Muscle of leg (tissue), 11 donors: ENCODE data around the gene TOM1L1. TPM values are rescaled to one million over a fixed set of nuclear protein-coding genes. Genes with fewer than 3 reads are reported as not detected.
"Not testable (repeated sequence)": the region's sequence is repeated elsewhere in the genome, so short reads cannot be mapped to it uniquely, and the experiment has no call there.

ENCODE experiments used
- DNase-seq: peaks from one replicate; pipeline ENCODE4 v3.0.0; 2013
- H3K27ac ChIP-seq: one replicate; pipeline ENCODE4 v1.5.1; 2013; ENCODE audit warnings: mild to moderate bottlenecking, low read length, control low read depth
- H3K27me3 ChIP-seq: one replicate; pipeline ENCODE4 v1.6.1; 2013; ENCODE audit warnings: low read length; ENCODE audit not compliant: control insufficient read depth, insufficient read depth
- H3K36me3 ChIP-seq: one replicate; pipeline ENCODE4 v1.6.1; 2013; ENCODE audit warnings: low read length; ENCODE audit not compliant: control insufficient read depth, insufficient read depth
- H3K4me1 ChIP-seq: one replicate; pipeline ENCODE4 v1.6.1; 2013; ENCODE audit warnings: low read length; ENCODE audit not compliant: control insufficient read depth, insufficient read depth
- H3K4me3 ChIP-seq: one replicate; pipeline ENCODE4 v1.5.1; 2013; ENCODE audit warnings: low read length, control low read depth
- H3K9me3 ChIP-seq: replicated peaks from 2 replicates; pipeline ENCODE4 v1.6.1; 2013; ENCODE audit warnings: low read depth, low read length; ENCODE audit not compliant: control insufficient read depth
- WGBS: methylation state at CpG from one replicate; pipeline ENCODE4 v1.1.5; 2013; ENCODE audit warnings: missing lambda C conversion rate; ENCODE audit not compliant: insufficient coverage; 5-methylcytosine and 5-hydroxymethylcytosine counted together
- polyA plus RNA-seq, 8 donors: library from polyadenylated mRNA; unstranded; fragments of 120-200 nt; gene quantifications; one replicate each; pipeline versions ENCODE4 v1.2.1 to v1.2.3, GENCODE V29; 2013; ENCODE audit warnings: inconsistent platforms in 1 of 8, low replicate concordance in 1 of 8; ENCODE audit not compliant: insufficient read length in 8 of 8, insufficient read depth in 1 of 8
- total RNA-seq: library from RNA; stranded (reverse); fragments of 120-200 nt; gene quantifications from one replicate; pipeline ENCODE4 v1.2.4, GENCODE V29; 2013

TOM1L1 gene
- total and polyA plus RNA-seq, 9 donors, result 3.6 to 11.3 (median 5.6) TPM

- WGBS, result no CpG with 5 or more reads among the region's 1 CpG
- DNase-seq, result no peak
- Histone ChIP-seq H3K9me3 (no peaks in the 10 kb centered on the region), H3K4me3 (no peak overlapping the region), H3K27me3 (no peaks in the 10 kb centered on the region), H3K36me3 (no peaks in the 10 kb centered on the region), H3K27ac (no peak overlapping the region), H3K4me1 (no peaks in the 10 kb centered on the region)
Measured at GRCh38 chr17:54870671-54871175, 29.9 kb upstream of the TOM1L1 start.

- H3K4me3 ChIP-seq, H3K9me3 ChIP-seq, H3K4me1 ChIP-seq, H3K27me3 ChIP-seq, H3K27ac ChIP-seq, H3K36me3 ChIP-seq, DNase-seq: not testable (repeated sequence)
- WGBS, result no CpG with 5 or more reads among the region's 2 CpGs
Measured at GRCh38 chr17:54875906-54876305, 24.7 kb upstream of the TOM1L1 start.

GRCh38 chr17:54876656-54877195 is 23.9 kb upstream of the TOM1L1 start:
- Histone ChIP-seq H3K27me3 (no peaks in the 10 kb centered on the region), H3K9me3 (no peaks in the 10 kb centered on the region), H3K4me1 (no peaks in the 10 kb centered on the region), H3K36me3 (no peaks in the 10 kb centered on the region), H3K27ac (no peak overlapping the region), H3K4me3 (no peak overlapping the region)
- WGBS, result 86% methylated on average over 5 of the region's 6 CpGs
- no peak for DNase-seq

GRCh38 chr17:54881255-54881972 is 19.2 kb upstream of the TOM1L1 start:
- Histone ChIP-seq H3K9me3 (no peaks in the 10 kb centered on the region), H3K4me3 (no peak overlapping the region), H3K36me3 (no peaks in the 10 kb centered on the region), H3K27ac (no peak overlapping the region), H3K27me3 (no peaks in the 10 kb centered on the region), H3K4me1 (no peaks in the 10 kb centered on the region)
- 83% methylated on average over 1 of the region's 10 CpGs for WGBS
- no peak for DNase-seq

- H3K36me3 ChIP-seq, result no peaks in the 10 kb centered on the region
- H3K4me3 ChIP-seq, result no peak overlapping the region
- no CpG with 5 or more reads among the region's 4 CpGs for WGBS
Measured at GRCh38 chr17:54882371-54882770, 18.3 kb upstream of the TOM1L1 start.

GRCh38 chr17:54882950-54883349 is 17.7 kb upstream of the TOM1L1 start:
- Histone ChIP-seq H3K4me1 (no peaks in the 10 kb centered on the region), H3K4me3 (no peak overlapping the region), H3K9me3 (no peaks in the 10 kb centered on the region), H3K27me3 (no peaks in the 10 kb centered on the region), H3K27ac (no peak overlapping the region), H3K36me3 (no peaks in the 10 kb centered on the region)
- no peak for DNase-seq
- no CpG with 5 or more reads among the region's 3 CpGs for WGBS

More at GRCh38 chr17:54882371-54882770, 18.3 kb upstream of the TOM1L1 start:
- H3K4me1 ChIP-seq, result no peaks in the 10 kb centered on the region
- H3K27me3 ChIP-seq, result no peaks in the 10 kb centered on the region
- DNase-seq, result no peak
- no peaks in the 10 kb centered on the region for H3K9me3 ChIP-seq
- no peak overlapping the region for H3K27ac ChIP-seq

GRCh38 chr17:54883939-54884338 is 16.7 kb upstream of the TOM1L1 start:
- no CpG with 5 or more reads among the region's 2 CpGs for WGBS
- H3K4me3 ChIP-seq, result no peak overlapping the region
- H3K9me3 ChIP-seq, result no peaks in the 10 kb centered on the region
- H3K27me3 ChIP-seq, result no peaks in the 10 kb centered on the region
- no peak overlapping the region for H3K27ac ChIP-seq
- no peaks in the 10 kb centered on the region for H3K36me3 ChIP-seq
- no peaks in the 10 kb centered on the region for H3K4me1 ChIP-seq
- DNase-seq, result no peak

- 86% methylated on average over 1 of the region's 3 CpGs for WGBS
- Histone ChIP-seq H3K36me3 (no peaks in the 10 kb centered on the region), H3K9me3 (no peaks in the 10 kb centered on the region), H3K27me3 (no peaks in the 10 kb centered on the region), H3K4me3 (no peak overlapping the region), H3K4me1 (no peaks in the 10 kb centered on the region), H3K27ac (no peak overlapping the region)
- no peak for DNase-seq
Measured at GRCh38 chr17:54887787-54888186, 12.9 kb upstream of the TOM1L1 start.

- no peaks in the 10 kb centered on the region for H3K4me1 ChIP-seq
- H3K4me3 ChIP-seq, result no peak overlapping the region
- DNase-seq, result no peak
- no peaks in the 10 kb centered on the region for H3K27me3 ChIP-seq
- no peak overlapping the region for H3K27ac ChIP-seq
- H3K36me3 ChIP-seq, result no peaks in the 10 kb centered on the region
- H3K9me3 ChIP-seq, result no peaks in the 10 kb centered on the region
- 60% methylated on average over 1 of the region's 6 CpGs for WGBS
Measured at GRCh38 chr17:54888254-54888653, 12.4 kb upstream of the TOM1L1 start.

GRCh38 chr17:54888981-54889380 is 11.7 kb upstream of the TOM1L1 start:
- Histone ChIP-seq H3K27ac (no peak overlapping the region), H3K4me3 (no peak overlapping the region), H3K9me3 (no peaks in the 10 kb centered on the region), H3K4me1 (no peaks in the 10 kb centered on the region), H3K27me3 (no peaks in the 10 kb centered on the region), H3K36me3 (no peaks in the 10 kb centered on the region)
- 86% methylated on average over 2 of the region's 7 CpGs for WGBS
- DNase-seq, result no peak
